ENCODE results near the gene FAM171A2. TPM values are rescaled to one million over a fixed set of nuclear protein-coding genes. Genes with fewer than 3 reads are reported as not detected.

Gene FAM171A2
- total RNA-seq, 1 donor from 2014 or later = 18.1 TPM

DNA sequence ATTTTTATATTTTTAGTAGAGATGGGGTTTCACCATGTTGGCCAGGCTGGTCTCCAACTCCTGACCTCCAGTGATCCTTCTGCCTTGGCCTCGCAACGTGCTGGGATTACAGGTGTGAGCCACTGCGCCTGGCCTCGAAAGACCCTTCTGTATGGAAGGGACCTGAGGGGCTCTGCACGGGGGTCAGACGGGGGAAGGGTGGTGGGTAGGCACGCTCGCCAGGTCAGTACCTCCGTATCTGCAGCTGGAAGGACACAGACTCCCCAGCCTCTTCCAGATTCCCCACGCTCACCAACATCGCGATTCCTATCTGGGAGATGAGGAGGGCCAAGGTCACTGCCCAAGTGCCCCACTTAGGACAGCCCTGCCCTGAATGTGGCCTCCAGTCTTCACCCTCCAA, 13.1 kb upstream of the FAM171A2 start:
- peaks cover 12% of the 10 kb centered on the region for H3F3A ChIP-seq (ENCODE audit: low read depth)
- no peaks in the 10 kb centered on the region for H3K9me3 ChIP-seq (ENCODE audit: low read depth)
- no peaks in the 10 kb centered on the region for H3K36me3 ChIP-seq
- H3K9me3 Mint-ChIP-seq = no peaks in the 10 kb centered on the region
- H3K79me2 ChIP-seq (ENCODE audit: low read depth) = no peaks in the 10 kb centered on the region
- H3K27me3 Mint-ChIP-seq (ENCODE audit: insufficient read depth, low read depth) = peaks cover 9% of the 10 kb centered on the region
- H3K36me3 Mint-ChIP-seq = no peaks in the 10 kb centered on the region
- H3K4me2 ChIP-seq = no peak overlapping the region
- H2AFZ ChIP-seq (replicated peaks) = no peak overlapping the region
- no peak overlapping the region for H3K27ac ChIP-seq
- no peak overlapping the region for H3K4me3 ChIP-seq
- H3K4me3 Mint-ChIP-seq = no peak overlapping the region
- H3K27ac Mint-ChIP-seq = no peak overlapping the region
- H3K27me3 ChIP-seq = no peaks in the 10 kb centered on the region
- no peak overlapping the region for H3K9ac ChIP-seq
- H3K4me1 Mint-ChIP-seq = peaks cover 5% of the 10 kb centered on the region
- no peaks in the 10 kb centered on the region for H4K20me1 ChIP-seq (ENCODE audit: low read depth)
- H3K4me1 ChIP-seq = peaks cover 8% of the 10 kb centered on the region
- no peak for DNase-seq (ENCODE audit: low spot score)
- TF ChIP-seq, protein P1, sequence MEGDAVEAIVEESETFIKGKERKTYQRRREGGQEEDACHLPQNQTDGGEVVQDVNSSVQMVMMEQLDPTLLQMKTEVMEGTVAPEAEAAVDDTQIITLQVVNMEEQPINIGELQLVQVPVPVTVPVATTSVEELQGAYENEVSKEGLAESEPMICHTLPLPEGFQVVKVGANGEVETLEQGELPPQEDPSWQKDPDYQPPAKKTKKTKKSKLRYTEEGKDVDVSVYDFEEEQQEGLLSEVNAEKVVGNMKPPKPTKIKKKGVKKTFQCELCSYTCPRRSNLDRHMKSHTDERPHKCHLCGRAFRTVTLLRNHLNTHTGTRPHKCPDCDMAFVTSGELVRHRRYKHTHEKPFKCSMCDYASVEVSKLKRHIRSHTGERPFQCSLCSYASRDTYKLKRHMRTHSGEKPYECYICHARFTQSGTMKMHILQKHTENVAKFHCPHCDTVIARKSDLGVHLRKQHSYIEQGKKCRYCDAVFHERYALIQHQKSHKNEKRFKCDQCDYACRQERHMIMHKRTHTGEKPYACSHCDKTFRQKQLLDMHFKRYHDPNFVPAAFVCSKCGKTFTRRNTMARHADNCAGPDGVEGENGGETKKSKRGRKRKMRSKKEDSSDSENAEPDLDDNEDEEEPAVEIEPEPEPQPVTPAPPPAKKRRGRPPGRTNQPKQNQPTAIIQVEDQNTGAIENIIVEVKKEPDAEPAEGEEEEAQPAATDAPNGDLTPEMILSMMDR (IDR thresholded peaks at IDR 0.05) = no peak
- no peak for TF ChIP-seq EZH2 (IDR thresholded peaks at IDR 0.05)
- no peak for TF ChIP-seq EZH2phosphoT487 (IDR thresholded peaks at IDR 0.05)

DNA sequence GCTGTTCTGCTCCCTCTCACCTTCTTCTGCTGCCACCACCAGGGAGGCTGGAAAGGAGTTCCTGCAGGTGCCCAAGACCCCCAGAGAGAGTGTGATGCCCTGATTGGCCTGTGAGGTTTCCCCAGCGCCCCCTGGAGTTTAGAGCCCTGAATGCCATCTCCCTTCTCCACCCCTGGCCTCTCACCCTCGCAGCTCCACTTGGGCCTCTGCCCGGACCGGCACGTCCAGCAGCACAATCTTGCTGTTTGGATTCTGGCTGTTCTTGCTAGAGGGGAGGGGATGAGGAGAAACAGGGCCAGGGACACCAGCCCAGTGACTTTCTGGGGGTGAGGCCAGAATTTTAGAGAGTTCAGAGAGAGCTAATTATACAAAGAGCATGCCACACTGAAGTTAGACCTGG, 12.5 kb upstream of the FAM171A2 start:
- TF ChIP-seq EZH2phosphoT487 (IDR thresholded peaks at IDR 0.05) = no peak
- TF ChIP-seq, protein P1 (IDR thresholded peaks at IDR 0.05) = peak; percentile 63
- H3K27me3 Mint-ChIP-seq (ENCODE audit: insufficient read depth, low read depth) = peaks cover 9% of the 10 kb centered on the region
- no peak overlapping the region for H3K4me3 ChIP-seq
- H3K79me2 ChIP-seq (ENCODE audit: low read depth) = no peaks in the 10 kb centered on the region
- H3K9ac ChIP-seq = no peak overlapping the region
- peaks cover 8% of the 10 kb centered on the region for H3K4me1 ChIP-seq
- no peaks in the 10 kb centered on the region for H3K36me3 ChIP-seq
- H3K27me3 ChIP-seq = no peaks in the 10 kb centered on the region
- H3F3A ChIP-seq (ENCODE audit: low read depth) = peaks cover 12% of the 10 kb centered on the region
- no peaks in the 10 kb centered on the region for H3K36me3 Mint-ChIP-seq
- H3K27ac ChIP-seq = no peak overlapping the region
- peaks cover 5% of the 10 kb centered on the region for H3K4me1 Mint-ChIP-seq
- H4K20me1 ChIP-seq (ENCODE audit: low read depth) = no peaks in the 10 kb centered on the region
- no peaks in the 10 kb centered on the region for H3K9me3 Mint-ChIP-seq
- no peak overlapping the region for H3K4me3 Mint-ChIP-seq
- H3K27ac Mint-ChIP-seq = no peak overlapping the region
- H3K9me3 ChIP-seq (ENCODE audit: low read depth) = no peaks in the 10 kb centered on the region
- peak; percentile 60 for DNase-seq (ENCODE audit: low spot score)
- H3K4me2 ChIP-seq = no peak overlapping the region
- no peak overlapping the region for H2AFZ ChIP-seq (replicated peaks)

DNA sequence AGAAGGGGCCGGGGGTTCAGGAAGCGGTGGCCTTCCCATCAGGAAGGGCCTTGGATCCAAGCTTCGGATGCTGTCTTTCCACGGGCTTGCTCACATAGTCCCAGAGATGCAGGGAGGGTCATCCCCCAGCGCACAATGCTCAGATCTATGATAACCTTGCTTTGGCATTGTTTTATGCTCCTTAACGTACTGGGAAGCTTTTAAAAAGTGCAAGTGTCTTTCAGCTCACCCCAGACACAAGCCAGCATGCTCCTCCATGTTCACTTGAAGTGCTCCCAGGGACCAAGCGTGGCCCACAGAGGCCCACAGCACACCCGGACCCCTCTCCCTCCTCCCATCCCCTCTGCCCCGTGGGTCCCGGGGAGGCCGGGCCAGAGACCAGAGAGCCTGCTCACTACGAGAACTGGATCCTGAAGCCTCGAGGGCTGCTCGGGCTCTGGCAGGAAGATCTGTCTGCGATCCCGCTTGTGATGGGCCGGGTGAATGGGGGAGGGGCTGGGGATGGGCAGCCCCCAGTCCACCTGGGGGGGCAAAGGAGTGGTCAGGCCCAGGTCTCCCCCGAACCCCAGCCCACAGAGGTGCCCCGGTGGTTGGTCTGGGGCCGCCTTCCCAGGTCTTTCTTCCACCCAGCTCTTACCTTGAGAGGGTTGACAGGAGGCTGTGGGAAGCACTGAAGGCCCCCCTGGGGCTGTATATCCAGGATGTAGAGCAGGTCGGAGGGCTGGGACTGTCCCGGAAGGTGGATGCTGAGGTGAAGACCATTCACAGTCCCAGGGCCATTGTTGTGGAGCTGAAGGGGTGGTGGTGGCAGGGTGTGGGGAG, 11.8 kb upstream of the FAM171A2 start:
- Mint-ChIP-seq H3K4me1 (peaks cover 5% of the 10 kb centered on the region), H3K4me3 (no peak overlapping the region), H3K27me3 (ENCODE audit: insufficient read depth, low read depth) (peaks cover 9% of the 10 kb centered on the region), H3K36me3 (no peaks in the 10 kb centered on the region), H3K27ac (no peak overlapping the region), H3K9me3 (no peaks in the 10 kb centered on the region)
- peaks cover 12% of the 10 kb centered on the region for H3F3A ChIP-seq (ENCODE audit: low read depth)
- DNase-seq (ENCODE audit: low spot score) = peak; percentile 28
- no peaks in the 10 kb centered on the region for H4K20me1 ChIP-seq (ENCODE audit: low read depth)
- TF ChIP-seq, protein P1 (IDR thresholded peaks at IDR 0.05) = no peak
- no peak for TF ChIP-seq EZH2 (IDR thresholded peaks at IDR 0.05)
- no peak for TF ChIP-seq EZH2phosphoT487 (IDR thresholded peaks at IDR 0.05)
- no peak overlapping the region for H3K27ac ChIP-seq
- no peak overlapping the region for H2AFZ ChIP-seq (replicated peaks)
- no peaks in the 10 kb centered on the region for H3K9me3 ChIP-seq (ENCODE audit: low read depth)
- H3K36me3 ChIP-seq = no peaks in the 10 kb centered on the region
- no peak overlapping the region for H3K4me3 ChIP-seq
- H3K79me2 ChIP-seq (ENCODE audit: low read depth) = no peaks in the 10 kb centered on the region
- peaks cover 8% of the 10 kb centered on the region for H3K4me1 ChIP-seq
- peak overlapping the region; percentile 45 for H3K4me2 ChIP-seq
- no peaks in the 10 kb centered on the region for H3K27me3 ChIP-seq
- no peak overlapping the region for H3K9ac ChIP-seq
